Common myeloid progenitor, CD34-positive (primary cell): ENCODE data around the gene PITPNM2. TPM values are rescaled to one million over a fixed set of nuclear protein-coding genes. Genes with fewer than 3 reads are reported as not detected.

Source experiments
- CTCF ChIA-PET: fragments of 350-600 bp; sonication (Branson Sonifier 250); formaldehyde crosslinking; loops from one replicate; lab custom pipeline; 2021; ENCODE audit warnings: antibody characterized with exemption; lab: Charles Lee
- POLR2A ChIA-PET: fragments of 350-600 bp; sonication (Branson Sonifier 250); formaldehyde crosslinking; loops from one replicate; lab custom pipeline; 2021; ENCODE audit warnings: antibody characterized with exemption; lab: Charles Lee
- DNase-seq, 3 donors: peaks; one replicate each; pipeline versions ENCODE4 v3.0.0 to v3.0.0-alpha.2; 2013
- H3K27ac ChIP-seq, 2 experiments: 1 replicate in 1 of 2; 2 replicates in 1 of 2; pipeline ENCODE4 v1.7.0; 2013; ENCODE audit warnings: inconsistent platforms in 2 of 2, low read length in 2 of 2, mild to moderate bottlenecking in 2 of 2, low read depth in 1 of 2, moderate library complexity in 1 of 2; ENCODE audit not compliant: severe bottlenecking in 2 of 2, insufficient read depth in 1 of 2, poor library complexity in 1 of 2
- H3K27me3 ChIP-seq, 5 experiments: replicated peaks in 2 of 5; 1 replicate in 3 of 5; 2 replicates in 2 of 5; pipeline versions ENCODE4 v1.6.1 to v1.7.0; 2013; ENCODE audit warnings: low read length in 4 of 5, mild to moderate bottlenecking in 2 of 5, moderate library complexity in 2 of 5, inconsistent platforms in 1 of 5; ENCODE audit not compliant: insufficient read depth in 5 of 5, control insufficient read depth in 4 of 5
- H3K36me3 ChIP-seq, 4 experiments: 1 replicate in 2 of 4; 2 replicates in 2 of 4; pipeline versions ENCODE4 v1.6.1 to v1.7.0; 2013; ENCODE audit warnings: low read length in 3 of 4, control low read depth in 1 of 4, mild to moderate bottlenecking in 1 of 4; ENCODE audit not compliant: control insufficient read depth in 4 of 4, insufficient read depth in 4 of 4
- H3K4me1 ChIP-seq, 4 experiments: 1 replicate in 3 of 4; 2 replicates in 1 of 4; pipeline versions ENCODE4 v1.6.1 to v1.7.1; 2013; ENCODE audit warnings: low read length in 3 of 4, mild to moderate bottlenecking in 3 of 4, control low read depth in 1 of 4, inconsistent platforms in 1 of 4, moderate library complexity in 1 of 4; ENCODE audit not compliant: control insufficient read depth in 4 of 4, insufficient read depth in 4 of 4; ENCODE audit errors: control extremely low read depth in 1 of 4
- H3K4me3 ChIP-seq, 7 experiments: 1 replicate in 4 of 7; 2 replicates in 3 of 7; pipeline versions ENCODE4 v1.5.1 to v1.7.0; 2013; ENCODE audit warnings: mild to moderate bottlenecking in 7 of 7, low read length in 6 of 7, moderate library complexity in 6 of 7, inconsistent platforms in 2 of 7, low read depth in 2 of 7, control low read depth in 1 of 7; ENCODE audit not compliant: insufficient read depth in 4 of 7, control insufficient read depth in 1 of 7; ENCODE audit errors: extremely low read depth in 1 of 7
- H3K9me3 ChIP-seq, 5 experiments: 1 replicate in 4 of 5; 2 replicates in 1 of 5; pipeline versions ENCODE4 v1.6.1 to v1.7.1; 2013; ENCODE audit warnings: low read length in 4 of 5, mild to moderate bottlenecking in 2 of 5, inconsistent platforms in 1 of 5, low read depth in 1 of 5, moderate library complexity in 1 of 5; ENCODE audit not compliant: control insufficient read depth in 4 of 5, insufficient read depth in 2 of 5; ENCODE audit errors: control extremely low read depth in 1 of 5
- WGBS: methylation state at CpG from one replicate; pipeline ENCODE4 v1.1.5; 2013; ENCODE audit not compliant: insufficient coverage; 5-methylcytosine and 5-hydroxymethylcytosine counted together
- polyA plus RNA-seq: library from polyadenylated mRNA; unstranded; fragments of 120-200 nt; gene quantifications from one replicate; pipeline ENCODE4 v1.2.1, GENCODE V29; 2013

PITPNM2 gene
- polyA plus RNA-seq: 9.9 TPM

DNA sequence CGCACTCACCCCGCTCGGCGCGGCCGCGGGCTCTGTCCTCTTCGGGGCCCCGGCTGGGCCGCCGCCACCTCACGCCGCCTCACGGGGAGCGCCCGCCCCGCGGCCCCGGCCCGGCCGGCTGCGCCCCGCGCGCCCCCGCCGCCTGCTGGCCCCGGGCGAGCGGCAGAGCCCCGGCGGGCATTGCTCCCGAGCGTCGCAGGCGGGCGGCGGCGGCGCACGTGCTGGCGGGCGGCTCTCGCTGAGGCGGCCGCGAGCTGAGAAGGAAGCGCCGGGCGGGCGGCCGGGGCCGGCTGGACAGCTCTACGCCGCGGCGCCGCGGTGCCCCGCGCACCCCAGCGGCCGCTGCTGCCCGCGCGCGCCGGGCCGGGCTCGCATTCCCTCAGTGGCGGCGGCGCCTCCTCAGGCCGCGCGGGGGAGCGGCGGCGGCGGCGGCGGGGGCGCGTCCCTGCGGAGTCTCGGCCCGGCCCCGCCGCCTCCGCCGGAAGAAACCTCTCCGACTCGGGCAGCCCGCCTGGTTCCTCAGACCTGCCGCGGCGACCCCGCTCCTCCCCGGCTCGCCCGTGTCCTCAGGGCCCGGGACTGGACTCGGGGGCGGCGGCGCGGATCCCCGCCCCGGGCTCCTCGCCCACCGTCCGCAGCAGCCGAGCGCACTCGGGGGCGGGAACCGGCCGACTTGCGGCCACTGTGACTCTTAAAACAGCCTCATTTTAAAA, at the start of gene PITPNM2:
Gene PITPNM2 (minus strand): TSS at position 347 of the 713 bp plus-strand sequence. CDS start 116,500 bp downstream, outside the sequence.
- no peaks in the 10 kb centered on the region for H3K9me3 ChIP-seq
- CTCF ChIA-PET: interaction anchor here (1.0 to 13.7 kb wide), 10 partner anchors 10 to 775 kb away, joined by 3 to 128 read pairs (median 3); partner anchors contain the start of gene OGFOD2
- H3K4me3 ChIP-seq: peak within 1 kb of the TSS; percentile 63 to 85 (median 76)
- H3K27me3 ChIP-seq: no peaks in the 10 kb centered on the region
- peaks cover 2 to 42% (median 30%) of the 10 kb centered on the region in 4 experiments for H3K4me1 ChIP-seq
- POLR2A ChIA-PET: no interaction called here
- H3K27ac ChIP-seq: peak within 1 kb of the TSS; percentile 29 to 61
- H3K36me3 ChIP-seq: peaks cover 4 to 11% (median 7%) of the 10 kb centered on the region in 4 experiments
- DNase-seq: peak; percentile 46 to 76 (median 57)
- under 1% methylated on average over 71 of the region's 119 CpGs for WGBS

DNA sequence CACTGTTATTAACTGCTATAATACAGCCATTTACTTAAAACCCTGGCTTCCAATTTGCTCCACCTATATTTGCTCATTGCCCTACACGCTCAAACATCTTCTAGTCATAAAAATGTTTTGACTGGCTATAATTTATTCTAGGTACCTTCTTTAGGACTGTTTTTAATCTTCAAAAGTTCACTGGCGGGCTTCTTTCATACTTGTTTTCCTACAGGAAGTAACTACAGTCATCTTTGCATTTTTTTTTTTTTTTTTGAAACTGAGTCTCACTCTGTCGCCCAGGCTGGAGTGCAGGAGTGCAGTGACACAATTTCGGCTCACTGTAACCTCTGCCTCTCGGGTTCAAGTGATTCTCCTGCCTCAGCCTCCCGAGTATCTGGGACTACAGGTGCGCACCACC, 49.5 kb upstream of the PITPNM2 start:
- no peak overlapping the region for H3K4me3 ChIP-seq
- H3K27me3 ChIP-seq: no peaks in the 10 kb centered on the region
- H3K27ac ChIP-seq: no peak overlapping the region
- POLR2A ChIA-PET: interaction anchor here (0.7 kb wide), 1 partner anchor 292 kb away, joined by 3 read pairs; no protein-coding TSS in a partner anchor
- CTCF ChIA-PET: no interaction called here
- H3K9me3 ChIP-seq: no peaks in the 10 kb centered on the region
- no peaks in the 10 kb centered on the region for H3K4me1 ChIP-seq
- 89% methylated on average over 5 of the region's 7 CpGs for WGBS
- DNase-seq: no peak
- H3K36me3 ChIP-seq: peaks cover 22 to 73% (median 48%) of the 10 kb centered on the region in 4 experiments

GRCh38 chr12:123199936-123200335, 49.0 kb upstream of the PITPNM2 start:
- Histone ChIP-seq H3K4me1 (no peaks in the 10 kb centered on the region), H3K9me3 (no peaks in the 10 kb centered on the region), H3K27ac (no peak overlapping the region), H3K36me3 (peaks cover 21 to 70% (median 45%) of the 10 kb centered on the region in 4 experiments), H3K4me3 (no peak overlapping the region), H3K27me3 (no peaks in the 10 kb centered on the region)
- ChIA-PET POLR2A (interaction anchor here (1.0 kb wide), 1 partner anchor 27 kb away, joined by 3 read pairs; no protein-coding TSS in a partner anchor), CTCF (no interaction called here)
- WGBS: no CpG with 5 or more reads among the region's 3 CpGs
- no peak for DNase-seq

DNA sequence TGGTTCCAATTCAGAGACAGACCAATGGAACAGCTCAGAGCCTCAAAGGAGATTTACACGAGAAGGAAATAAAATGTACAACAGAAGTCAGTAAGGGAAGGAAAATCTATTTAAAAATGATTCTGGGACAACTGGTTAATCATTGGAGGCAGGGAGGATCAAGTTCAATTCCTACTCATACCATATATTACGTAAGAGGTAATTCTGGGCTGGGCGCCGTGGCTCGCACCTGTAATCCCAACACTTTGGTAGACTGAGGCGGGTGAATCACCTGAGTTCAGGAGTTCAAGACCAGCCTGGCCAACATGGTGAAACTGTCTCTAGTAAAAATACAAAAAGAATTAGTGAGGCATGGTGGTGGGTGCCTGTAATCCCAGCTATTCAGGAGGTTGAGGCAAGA, 36.7 kb upstream of the PITPNM2 start:
- peaks cover 16 to 81% (median 55%) of the 10 kb centered on the region in 4 experiments for H3K36me3 ChIP-seq
- DNase-seq: no peak
- H3K9me3 ChIP-seq: no peaks in the 10 kb centered on the region
- H3K4me1 ChIP-seq: no peaks in the 10 kb centered on the region
- H3K27me3 ChIP-seq: no peaks in the 10 kb centered on the region
- no peak overlapping the region for H3K27ac ChIP-seq
- H3K4me3 ChIP-seq: no peak overlapping the region
- CTCF ChIA-PET: no interaction called here
- WGBS: no CpG with 5 or more reads among the region's 6 CpGs
- POLR2A ChIA-PET: no interaction called here

DNA sequence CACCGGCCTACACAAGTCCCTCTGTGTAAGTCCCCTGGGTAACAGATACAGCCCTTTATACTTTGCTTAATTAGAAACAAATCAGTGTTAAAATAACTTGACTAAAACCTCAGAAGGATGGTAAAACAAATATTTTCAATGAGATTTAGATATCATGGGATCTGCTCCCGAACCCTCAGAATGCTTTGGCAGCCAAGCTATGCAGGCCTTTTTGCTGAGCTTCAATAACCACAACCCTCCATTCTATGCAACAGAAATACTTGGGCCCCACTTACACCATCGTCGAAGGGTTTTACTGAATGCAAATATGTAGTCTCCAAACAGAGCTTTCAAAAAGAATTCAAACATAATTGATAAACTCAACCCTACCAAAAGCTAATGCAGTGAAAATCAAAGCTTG, 29.3 kb upstream of the PITPNM2 start:
- Histone ChIP-seq H3K4me3 (no peak overlapping the region), H3K4me1 (no peaks in the 10 kb centered on the region), H3K36me3 (peaks cover 18 to 86% (median 34%) of the 10 kb centered on the region in 4 experiments), H3K27ac (no peak overlapping the region), H3K27me3 (no peaks in the 10 kb centered on the region), H3K9me3 (no peaks in the 10 kb centered on the region)
- DNase-seq: no peak
- ChIA-PET POLR2A (no interaction called here), CTCF (interaction anchor here (1.0 kb wide), 1 partner anchor 24 kb away, joined by 3 read pairs; no protein-coding TSS in a partner anchor)
- no CpG with 5 or more reads among the region's 4 CpGs for WGBS

DNA sequence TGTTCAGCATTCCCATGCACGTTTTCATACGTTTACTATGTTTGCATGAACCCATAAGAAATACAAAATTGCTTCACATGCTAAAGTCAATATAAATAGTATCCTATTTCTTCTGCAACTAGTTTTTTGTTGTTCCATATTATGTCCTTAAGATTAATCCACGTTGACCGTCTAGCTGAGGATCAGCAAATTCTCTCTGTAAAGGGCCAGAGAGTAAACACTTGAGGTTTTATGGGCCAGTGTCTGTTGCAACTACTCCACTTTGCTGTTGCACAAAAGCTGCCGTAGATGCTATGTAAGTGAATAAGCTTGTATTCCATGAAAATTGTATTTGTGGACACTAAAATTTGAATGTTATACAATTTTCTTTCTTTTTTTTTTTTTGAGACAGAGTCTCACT, 21.1 kb upstream of the PITPNM2 start:
- ChIA-PET CTCF (interaction anchor here (1.1 kb wide), 1 partner anchor 18 kb away, joined by 6 read pairs; no protein-coding TSS in a partner anchor), POLR2A (interaction anchor here (0.6 kb wide), 2 partner anchors 8 to 32 kb away, joined by 4 to 8 read pairs; no protein-coding TSS in a partner anchor)
- no peaks in the 10 kb centered on the region for H3K27me3 ChIP-seq
- H3K4me1 ChIP-seq: no peaks in the 10 kb centered on the region
- 87% methylated on average over 4 of the region's 5 CpGs for WGBS
- no peak overlapping the region for H3K27ac ChIP-seq
- H3K4me3 ChIP-seq: no peak overlapping the region
- peaks cover 11 to 58% (median 43%) of the 10 kb centered on the region in 4 experiments for H3K36me3 ChIP-seq
- DNase-seq: no peak
- no peaks in the 10 kb centered on the region for H3K9me3 ChIP-seq

DNA sequence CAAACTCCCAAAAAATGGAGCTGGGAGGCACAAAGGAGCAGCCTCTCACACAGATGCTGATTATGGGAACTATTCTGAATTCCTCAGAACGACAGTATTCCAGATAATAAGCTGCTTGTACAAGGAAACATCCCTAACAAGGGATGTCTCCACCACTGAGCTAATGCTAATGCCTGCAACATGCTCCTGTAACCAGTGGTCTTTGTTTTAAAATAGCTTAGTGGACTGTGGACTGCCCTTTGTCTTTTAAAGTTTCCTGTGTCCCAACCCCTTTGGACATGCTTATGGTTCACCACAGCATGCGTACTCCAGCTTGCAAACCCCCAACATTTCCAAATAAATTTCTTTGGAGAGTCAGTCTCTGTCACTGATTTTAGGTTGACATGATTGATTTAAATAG, 16.4 kb upstream of the PITPNM2 start:
- Histone ChIP-seq H3K36me3 (peaks cover 14 to 69% (median 48%) of the 10 kb centered on the region in 4 experiments), H3K27me3 (no peaks in the 10 kb centered on the region), H3K4me3 (no peak overlapping the region), H3K4me1 (no peaks in the 10 kb centered on the region), H3K9me3 (no peaks in the 10 kb centered on the region), H3K27ac (no peak overlapping the region)
- ChIA-PET POLR2A (no interaction called here), CTCF (interaction anchor here (1.5 kb wide), 1 partner anchor 12 kb away, joined by 5 read pairs; no protein-coding TSS in a partner anchor)
- no peak for DNase-seq
- WGBS: no CpG with 5 or more reads among the region's 2 CpGs
